ENCODE results near the gene EML6. TPM values are rescaled to one million over a fixed set of nuclear protein-coding genes. Genes with fewer than 3 reads are reported as not detected.

EML6 gene
- total RNA-seq, 1 donor from 2014 or later, result 1.1 TPM

DNA sequence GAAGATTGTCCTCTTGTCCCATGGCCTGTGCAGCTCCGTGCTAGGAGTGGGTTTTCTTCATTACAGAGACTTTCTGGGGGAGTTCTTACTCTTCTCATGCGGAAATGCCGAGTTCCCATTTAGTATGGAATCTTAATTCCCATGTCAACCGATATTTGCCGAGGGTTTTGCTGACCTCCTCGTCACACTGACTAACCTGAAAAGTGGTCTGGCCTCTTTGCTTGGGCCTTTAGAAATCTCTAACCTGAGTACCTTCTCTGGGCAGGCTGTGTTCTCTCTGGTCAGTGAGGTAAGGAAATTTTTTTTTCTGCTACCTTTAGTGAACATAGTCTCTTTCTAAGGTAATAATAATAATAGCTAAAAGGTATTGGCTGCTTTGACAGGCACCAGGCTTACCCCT, 10.9 kb upstream of the EML6 start:
- DNase-seq (ENCODE audit: extremely low spot score, unreplicated experiment), result no peak
- Mint-ChIP-seq H3K36me3 (ENCODE audit: unreplicated experiment) (no peaks in the 10 kb centered on the region), H3K27ac (ENCODE audit: unreplicated experiment) (no peak overlapping the region)

DNA sequence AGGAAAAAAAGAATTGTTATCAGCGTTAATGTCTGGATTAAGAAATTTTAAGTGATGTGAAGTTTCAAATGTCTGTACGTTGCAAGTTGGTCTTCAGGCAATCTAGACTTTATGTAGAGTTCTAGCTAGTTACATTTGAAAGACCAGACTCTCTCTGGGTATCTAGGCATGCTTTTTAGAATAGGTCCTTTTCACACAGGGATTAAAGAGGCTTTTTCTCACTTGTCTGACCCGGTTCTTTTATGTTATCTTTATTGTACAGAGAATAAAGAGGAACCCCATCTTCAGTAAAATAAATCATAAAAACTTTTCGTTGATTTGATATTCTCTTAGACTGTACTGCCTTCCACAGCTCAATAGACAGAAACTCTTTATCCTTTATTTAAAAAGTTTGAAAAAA, 8.5 kb upstream of the EML6 start:
- Mint-ChIP-seq H3K27ac (ENCODE audit: unreplicated experiment) (no peak overlapping the region), H3K4me1 (ENCODE audit: unreplicated experiment) (no peaks in the 10 kb centered on the region), H3K9me3 (ENCODE audit: unreplicated experiment) (no peaks in the 10 kb centered on the region), H3K36me3 (ENCODE audit: unreplicated experiment) (no peaks in the 10 kb centered on the region), H3K27me3 (ENCODE audit: unreplicated experiment) (peaks cover 43% of the 10 kb centered on the region), H3K4me3 (ENCODE audit: unreplicated experiment) (no peak overlapping the region)
- DNase-seq (ENCODE audit: extremely low spot score, unreplicated experiment), result no peak
- TF ChIP-seq, protein P1, sequence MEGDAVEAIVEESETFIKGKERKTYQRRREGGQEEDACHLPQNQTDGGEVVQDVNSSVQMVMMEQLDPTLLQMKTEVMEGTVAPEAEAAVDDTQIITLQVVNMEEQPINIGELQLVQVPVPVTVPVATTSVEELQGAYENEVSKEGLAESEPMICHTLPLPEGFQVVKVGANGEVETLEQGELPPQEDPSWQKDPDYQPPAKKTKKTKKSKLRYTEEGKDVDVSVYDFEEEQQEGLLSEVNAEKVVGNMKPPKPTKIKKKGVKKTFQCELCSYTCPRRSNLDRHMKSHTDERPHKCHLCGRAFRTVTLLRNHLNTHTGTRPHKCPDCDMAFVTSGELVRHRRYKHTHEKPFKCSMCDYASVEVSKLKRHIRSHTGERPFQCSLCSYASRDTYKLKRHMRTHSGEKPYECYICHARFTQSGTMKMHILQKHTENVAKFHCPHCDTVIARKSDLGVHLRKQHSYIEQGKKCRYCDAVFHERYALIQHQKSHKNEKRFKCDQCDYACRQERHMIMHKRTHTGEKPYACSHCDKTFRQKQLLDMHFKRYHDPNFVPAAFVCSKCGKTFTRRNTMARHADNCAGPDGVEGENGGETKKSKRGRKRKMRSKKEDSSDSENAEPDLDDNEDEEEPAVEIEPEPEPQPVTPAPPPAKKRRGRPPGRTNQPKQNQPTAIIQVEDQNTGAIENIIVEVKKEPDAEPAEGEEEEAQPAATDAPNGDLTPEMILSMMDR (IDR thresholded peaks at IDR 0.05), result no peak

More for the DNA sequence above, 10.9 kb upstream of the EML6 start:
- TF ChIP-seq, protein P1 (IDR thresholded peaks at IDR 0.05), result no peak
- peaks cover 23% of the 10 kb centered on the region for H3K27me3 Mint-ChIP-seq (ENCODE audit: unreplicated experiment)
- H3K9me3 Mint-ChIP-seq (ENCODE audit: unreplicated experiment), result no peaks in the 10 kb centered on the region
- H3K4me1 Mint-ChIP-seq (ENCODE audit: unreplicated experiment), result no peaks in the 10 kb centered on the region
- H3K4me3 Mint-ChIP-seq (ENCODE audit: unreplicated experiment), result no peak overlapping the region

DNA sequence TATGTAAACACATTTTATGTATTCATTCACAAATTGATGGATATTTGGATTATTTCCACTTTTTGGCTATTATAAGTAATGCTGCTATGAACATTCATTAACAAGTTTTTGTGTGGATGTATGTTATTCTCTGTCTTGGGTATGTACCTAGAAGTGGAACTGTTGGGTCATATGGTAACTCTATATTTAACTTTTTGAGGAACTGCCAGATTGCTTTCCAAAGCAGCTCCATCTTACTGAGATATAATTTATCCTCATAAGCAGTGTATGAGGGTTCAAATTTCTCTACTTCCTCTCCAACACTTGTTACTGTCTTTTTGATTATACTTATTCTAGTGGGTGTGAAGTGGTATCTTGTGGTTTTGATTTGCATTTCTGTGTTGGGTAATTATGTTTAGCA, 7.1 kb upstream of the EML6 start:
- H3K27me3 Mint-ChIP-seq (ENCODE audit: unreplicated experiment), result peaks cover 44% of the 10 kb centered on the region
- TF ChIP-seq, protein P1 (IDR thresholded peaks at IDR 0.05), result no peak
- no peaks in the 10 kb centered on the region for H3K4me1 Mint-ChIP-seq (ENCODE audit: unreplicated experiment)
- H3K9me3 Mint-ChIP-seq (ENCODE audit: unreplicated experiment), result no peaks in the 10 kb centered on the region
- no peaks in the 10 kb centered on the region for H3K36me3 Mint-ChIP-seq (ENCODE audit: unreplicated experiment)
- no peak overlapping the region for H3K4me3 Mint-ChIP-seq (ENCODE audit: unreplicated experiment)
- no peak overlapping the region for H3K27ac Mint-ChIP-seq (ENCODE audit: unreplicated experiment)
- no peak for DNase-seq (ENCODE audit: extremely low spot score, unreplicated experiment)

DNA sequence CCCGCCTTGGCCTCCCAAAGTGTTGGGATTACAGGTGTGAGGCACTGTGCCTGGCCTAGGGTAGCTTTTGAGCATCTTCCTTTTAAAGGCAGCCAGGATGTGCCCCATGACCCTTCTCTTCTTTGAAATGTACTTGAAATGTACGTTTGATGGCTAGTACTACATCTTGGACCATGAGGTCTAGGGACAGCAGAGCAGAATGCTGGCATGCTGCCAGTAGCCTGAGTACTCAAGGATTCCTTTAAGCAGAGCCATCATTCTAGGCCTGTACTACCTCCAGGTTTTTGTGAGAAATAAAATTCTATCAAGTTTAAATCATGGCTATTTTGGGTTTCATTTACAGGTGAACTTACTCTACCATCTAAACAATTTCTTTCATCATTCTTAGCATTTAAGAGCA, 2.9 kb upstream of the EML6 start:
- Mint-ChIP-seq H3K36me3 (ENCODE audit: unreplicated experiment) (no peaks in the 10 kb centered on the region), H3K9me3 (ENCODE audit: unreplicated experiment) (no peaks in the 10 kb centered on the region), H3K27ac (ENCODE audit: unreplicated experiment) (no peak overlapping the region), H3K27me3 (ENCODE audit: unreplicated experiment) (peaks cover 44% of the 10 kb centered on the region), H3K4me3 (ENCODE audit: unreplicated experiment) (no peak overlapping the region), H3K4me1 (ENCODE audit: unreplicated experiment) (peaks cover 17% of the 10 kb centered on the region)
- TF ChIP-seq, protein P1 (IDR thresholded peaks at IDR 0.05), result no peak
- peak; percentile 51 for DNase-seq (ENCODE audit: extremely low spot score, unreplicated experiment)

DNA sequence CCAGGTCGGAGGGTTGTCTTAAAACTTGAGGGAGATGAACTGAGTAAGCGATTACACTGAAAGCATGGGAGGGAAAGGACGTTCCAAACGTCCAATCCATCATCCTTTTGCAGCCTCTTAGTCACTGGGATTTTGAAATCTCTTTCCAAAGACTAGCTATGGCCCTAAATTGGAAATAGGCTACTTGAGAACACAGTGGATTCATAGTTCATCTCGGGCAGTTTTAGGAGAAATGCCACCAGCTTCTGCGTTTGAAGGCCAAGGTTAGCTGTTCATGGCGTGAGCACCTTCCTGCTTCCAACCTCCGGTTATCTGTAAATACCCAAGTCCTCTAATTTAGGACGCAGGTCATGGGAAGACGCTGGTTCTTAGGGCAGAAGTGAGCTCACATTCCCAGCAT, 821 bp upstream of the EML6 start:
- TF ChIP-seq, protein P1 (IDR thresholded peaks at IDR 0.05), result no peak
- peak overlapping the region; percentile 92 for H3K4me3 Mint-ChIP-seq (ENCODE audit: unreplicated experiment)
- no peak for DNase-seq (ENCODE audit: extremely low spot score, unreplicated experiment)
- no peaks in the 10 kb centered on the region for H3K36me3 Mint-ChIP-seq (ENCODE audit: unreplicated experiment)
- peaks cover 20% of the 10 kb centered on the region for H3K4me1 Mint-ChIP-seq (ENCODE audit: unreplicated experiment)
- H3K27me3 Mint-ChIP-seq (ENCODE audit: unreplicated experiment), result peaks cover 55% of the 10 kb centered on the region
- H3K9me3 Mint-ChIP-seq (ENCODE audit: unreplicated experiment), result no peaks in the 10 kb centered on the region
- H3K27ac Mint-ChIP-seq (ENCODE audit: unreplicated experiment), result peak overlapping the region; percentile 84
